Measurements from ENCODE around the gene MCC. TPM values are rescaled to one million over a fixed set of nuclear protein-coding genes. Genes with fewer than 3 reads are reported as not detected.

The MCC gene
- total RNA-seq, 5 donors from 2014 or later (not counting 1 experiment from before 2014, with no cell fraction given), result 2.6 to 8.3 (median 6.3) TPM

DNA sequence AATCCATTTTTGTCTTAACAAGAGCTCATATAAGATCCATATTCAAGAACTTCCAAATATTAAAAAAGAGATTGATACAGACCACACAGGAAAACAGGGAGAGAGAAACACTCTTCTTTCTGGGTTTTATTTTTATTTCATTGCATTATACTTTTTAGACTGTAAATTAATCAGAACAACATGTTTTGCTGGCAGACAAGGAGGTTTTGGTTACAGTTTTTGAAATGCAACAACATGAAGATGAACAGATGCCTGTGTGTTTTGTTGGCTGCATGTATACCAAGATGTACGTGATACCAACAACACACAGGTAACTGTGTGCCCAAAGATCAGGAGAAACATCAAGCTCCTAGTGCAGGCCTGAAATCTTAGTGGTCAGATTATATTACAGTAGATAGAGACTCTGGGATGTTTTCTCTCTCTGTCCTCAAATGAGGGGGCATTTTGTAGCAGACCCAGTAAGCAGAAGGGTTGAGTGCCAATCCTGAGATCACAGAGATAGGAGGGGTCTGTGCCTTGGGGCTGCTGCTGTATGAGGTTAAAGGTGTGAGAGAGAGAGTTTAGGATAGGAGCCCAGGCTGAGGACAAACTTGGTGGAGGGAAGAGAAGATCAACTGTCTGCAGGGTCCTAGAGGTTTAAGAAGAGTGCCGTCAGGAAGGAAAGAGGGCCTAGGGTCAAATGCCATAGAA is 359.5 kb downstream of the MCC start:
- Histone ChIP-seq H3K9me3 (no peaks in the 10 kb centered on the region), H3K4me3 (ENCODE audit: control insufficient read depth in 1 of 2, extremely low read depth in 1 of 2, low read length in 1 of 2) (no peak overlapping the region), H3K27me3 (replicated peaks in 1 of 2; ENCODE audit: control insufficient read depth in 2 of 2, extremely low read depth in 1 of 2, insufficient read depth in 2 of 2, low read length in 1 of 2) (no peaks in the 10 kb centered on the region), H3K36me3 (ENCODE audit: control insufficient read depth in 2 of 2, extremely low read depth in 1 of 2, insufficient read depth in 1 of 2, low read length in 1 of 2) (no peaks in the 10 kb centered on the region), H3K27ac (ENCODE audit: low read length) (no peak overlapping the region), H3K4me1 (ENCODE audit: control insufficient read depth in 1 of 2, extremely low read depth in 1 of 2, insufficient read depth in 2 of 2, low read length in 2 of 2) (no peaks in the 10 kb centered on the region)
- ATAC-seq (replicated peaks in 1 of 4) (no peak), DNase-seq (no peak)
- Mint-ChIP-seq H3K9me3 (peaks cover 4 to 9% (median 5%) of the 10 kb centered on the region in 3 donors), H3K4me3 (no peak overlapping the region), H3K36me3 (peaks cover 14% of the 10 kb centered on the region), H3K4me1 (no peaks in the 10 kb centered on the region), H3K27me3 (no peaks in the 10 kb centered on the region), H3K27ac (no peak overlapping the region)
- 100% methylated on average over 1 of the region's 2 CpGs for WGBS (ENCODE audit: insufficient coverage)
- ChIA-PET CTCF (no interaction called here), POLR2A (no interaction called here)

DNA sequence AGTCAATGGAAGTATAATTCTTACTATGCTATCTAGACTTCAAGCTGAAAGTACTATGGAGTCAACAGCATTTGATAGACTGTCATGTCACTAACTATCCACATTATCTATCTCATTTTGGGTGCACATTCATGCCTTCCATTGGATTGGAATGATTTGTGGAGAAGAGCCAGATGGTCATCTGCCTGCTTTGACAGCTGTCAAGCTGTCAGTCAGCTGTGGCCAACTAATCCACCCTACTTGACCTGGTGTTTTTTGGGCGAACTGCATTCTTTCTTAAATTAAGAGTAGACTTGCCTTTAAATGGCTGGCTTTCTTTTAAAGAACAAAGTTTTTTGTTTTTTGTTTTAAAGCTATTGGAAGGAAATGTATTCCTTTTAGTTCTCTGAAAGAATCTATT is 360.2 kb downstream of the MCC start:
- Mint-ChIP-seq H3K27me3 (no peaks in the 10 kb centered on the region), H3K9me3 (peaks cover 4 to 9% (median 5%) of the 10 kb centered on the region in 3 donors), H3K4me3 (no peak overlapping the region), H3K4me1 (no peaks in the 10 kb centered on the region), H3K36me3 (peaks cover 14% of the 10 kb centered on the region), H3K27ac (no peak overlapping the region)
- ChIA-PET POLR2A (no interaction called here), CTCF (no interaction called here)
- no CpG with 5 or more reads among the region's 1 CpG for WGBS (ENCODE audit: insufficient coverage)
- ATAC-seq (replicated peaks in 1 of 4) (no peak), DNase-seq (no peak)
- no peak overlapping the region for H3K4me3 ChIP-seq (ENCODE audit: control insufficient read depth in 1 of 2, extremely low read depth in 1 of 2, low read length in 1 of 2)
- H3K4me1 ChIP-seq (ENCODE audit: control insufficient read depth in 1 of 2, extremely low read depth in 1 of 2, insufficient read depth in 2 of 2, low read length in 2 of 2), result no peaks in the 10 kb centered on the region
- no peaks in the 10 kb centered on the region for H3K9me3 ChIP-seq
- H3K36me3 ChIP-seq (ENCODE audit: control insufficient read depth in 2 of 2, extremely low read depth in 1 of 2, insufficient read depth in 1 of 2, low read length in 1 of 2), result no peaks in the 10 kb centered on the region
- H3K27ac ChIP-seq (ENCODE audit: low read length), result no peak overlapping the region
- H3K27me3 ChIP-seq (replicated peaks in 1 of 2; ENCODE audit: control insufficient read depth in 2 of 2, extremely low read depth in 1 of 2, insufficient read depth in 2 of 2, low read length in 1 of 2), result no peaks in the 10 kb centered on the region

DNA sequence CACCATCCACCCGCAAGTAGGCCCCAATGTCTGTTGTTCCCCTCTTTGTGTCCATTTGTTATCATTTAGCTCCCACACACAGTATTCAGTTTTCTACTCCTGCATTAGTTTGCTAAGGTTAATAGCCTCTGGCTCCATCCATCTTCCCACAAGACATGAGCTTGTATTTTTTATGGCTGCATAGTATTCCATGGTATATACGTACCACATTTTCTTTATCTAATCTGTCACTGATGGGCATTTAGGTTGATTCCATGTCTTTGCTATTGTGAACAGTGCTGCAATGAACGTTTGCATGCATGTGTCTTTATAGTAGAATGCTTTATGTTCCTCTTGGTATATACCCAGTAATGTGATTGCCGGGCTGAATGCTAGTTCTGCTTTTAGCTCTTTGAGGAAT is 361.2 kb downstream of the MCC start:
- H3K36me3 Mint-ChIP-seq, result peaks cover 14% of the 10 kb centered on the region
- ATAC-seq (replicated peaks in 1 of 4) (no peak), DNase-seq (no peak)
- peaks cover 0 to 2% of the 10 kb centered on the region in 2 donors for H3K27me3 Mint-ChIP-seq
- no peak overlapping the region for H3K27ac Mint-ChIP-seq
- Histone ChIP-seq H3K4me3 (ENCODE audit: control insufficient read depth in 1 of 2, extremely low read depth in 1 of 2, low read length in 1 of 2) (no peak overlapping the region), H3K4me1 (ENCODE audit: control insufficient read depth in 1 of 2, extremely low read depth in 1 of 2, insufficient read depth in 2 of 2, low read length in 2 of 2) (no peaks in the 10 kb centered on the region), H3K27me3 (replicated peaks in 1 of 2; ENCODE audit: control insufficient read depth in 2 of 2, extremely low read depth in 1 of 2, insufficient read depth in 2 of 2, low read length in 1 of 2) (no peaks in the 10 kb centered on the region), H3K36me3 (ENCODE audit: control insufficient read depth in 2 of 2, extremely low read depth in 1 of 2, insufficient read depth in 1 of 2, low read length in 1 of 2) (no peaks in the 10 kb centered on the region), H3K27ac (ENCODE audit: low read length) (no peak overlapping the region), H3K9me3 (no peaks in the 10 kb centered on the region)
- POLR2A ChIA-PET, result no interaction called here
- no CpG with 5 or more reads among the region's 4 CpGs for WGBS (ENCODE audit: insufficient coverage)
- no peaks in the 10 kb centered on the region for H3K4me1 Mint-ChIP-seq
- CTCF ChIA-PET, result no interaction called here
- H3K4me3 Mint-ChIP-seq, result no peak overlapping the region
- peaks cover 4 to 9% (median 5%) of the 10 kb centered on the region in 3 donors for H3K9me3 Mint-ChIP-seq

DNA sequence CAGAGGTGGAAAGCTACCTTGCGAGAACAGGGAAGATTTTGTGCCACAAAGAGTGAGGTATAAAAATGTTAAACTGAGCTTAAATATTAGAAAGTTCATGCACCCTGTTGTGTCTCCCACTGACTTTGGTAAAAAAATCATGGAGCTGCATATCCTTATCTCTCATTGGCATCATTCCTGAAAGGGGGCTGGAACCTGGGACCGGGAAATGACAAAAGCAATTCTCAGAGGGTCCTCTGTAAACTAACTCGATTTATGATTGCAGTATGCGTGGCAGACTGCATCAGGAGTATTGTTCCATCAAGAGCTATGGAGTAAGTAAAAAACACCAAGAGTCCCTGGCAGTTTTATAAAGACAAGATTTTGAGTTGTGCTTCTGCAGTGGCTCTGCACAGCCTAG is 362.9 kb downstream of the MCC start:
- H3K36me3 ChIP-seq (ENCODE audit: control insufficient read depth in 2 of 2, extremely low read depth in 1 of 2, insufficient read depth in 1 of 2, low read length in 1 of 2), result no peaks in the 10 kb centered on the region
- H3K4me1 Mint-ChIP-seq, result no peaks in the 10 kb centered on the region
- H3K36me3 Mint-ChIP-seq, result peaks cover 14% of the 10 kb centered on the region
- WGBS (ENCODE audit: insufficient coverage), result 80% methylated on average over 3 of the region's 4 CpGs
- H3K9me3 Mint-ChIP-seq, result peaks cover 4 to 9% (median 5%) of the 10 kb centered on the region in 3 donors
- ATAC-seq (replicated peaks in 1 of 4), result no peak
- H3K4me1 ChIP-seq (ENCODE audit: control insufficient read depth in 1 of 2, extremely low read depth in 1 of 2, insufficient read depth in 2 of 2, low read length in 2 of 2), result no peaks in the 10 kb centered on the region
- POLR2A ChIA-PET, result no interaction called here
- H3K9me3 ChIP-seq, result no peaks in the 10 kb centered on the region
- no peak overlapping the region for H3K27ac ChIP-seq (ENCODE audit: low read length)
- DNase-seq, result no peak
- peaks cover 0 to 2% of the 10 kb centered on the region in 2 donors for H3K27me3 Mint-ChIP-seq
- no peak overlapping the region for H3K27ac Mint-ChIP-seq
- CTCF ChIA-PET, result no interaction called here
- no peaks in the 10 kb centered on the region for H3K27me3 ChIP-seq (replicated peaks in 1 of 2; ENCODE audit: control insufficient read depth in 2 of 2, extremely low read depth in 1 of 2, insufficient read depth in 2 of 2, low read length in 1 of 2)
- no peak overlapping the region for H3K4me3 ChIP-seq (ENCODE audit: control insufficient read depth in 1 of 2, extremely low read depth in 1 of 2, low read length in 1 of 2)
- no peak overlapping the region for H3K4me3 Mint-ChIP-seq

DNA sequence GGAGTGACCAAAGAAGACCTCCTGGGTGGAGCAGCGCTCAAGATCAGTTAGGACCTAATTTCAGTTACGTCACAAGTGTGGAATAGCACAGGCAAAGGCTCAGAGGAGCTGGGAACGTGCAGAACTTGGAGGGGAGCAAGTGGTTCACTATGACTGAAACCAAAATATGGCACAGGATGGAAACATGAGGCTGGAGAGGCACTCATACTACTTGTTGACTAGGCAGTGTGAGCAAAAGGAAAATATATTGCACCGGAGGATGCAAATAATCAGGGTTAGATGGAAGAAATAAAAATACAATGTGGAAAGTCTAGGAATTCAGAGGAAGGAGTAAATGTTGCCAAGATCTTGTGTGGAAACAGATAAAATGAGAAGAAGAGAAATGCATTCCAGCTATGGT is 363.3 kb downstream of the MCC start:
- Histone ChIP-seq H3K4me1 (ENCODE audit: control insufficient read depth in 1 of 2, extremely low read depth in 1 of 2, insufficient read depth in 2 of 2, low read length in 2 of 2) (no peaks in the 10 kb centered on the region), H3K27ac (ENCODE audit: low read length) (no peak overlapping the region), H3K4me3 (ENCODE audit: control insufficient read depth in 1 of 2, extremely low read depth in 1 of 2, low read length in 1 of 2) (no peak overlapping the region), H3K36me3 (ENCODE audit: control insufficient read depth in 2 of 2, extremely low read depth in 1 of 2, insufficient read depth in 1 of 2, low read length in 1 of 2) (no peaks in the 10 kb centered on the region), H3K9me3 (no peaks in the 10 kb centered on the region), H3K27me3 (replicated peaks in 1 of 2; ENCODE audit: control insufficient read depth in 2 of 2, extremely low read depth in 1 of 2, insufficient read depth in 2 of 2, low read length in 1 of 2) (no peaks in the 10 kb centered on the region)
- Mint-ChIP-seq H3K9me3 (peaks cover 4 to 9% (median 5%) of the 10 kb centered on the region in 3 donors), H3K36me3 (peaks cover 12% of the 10 kb centered on the region), H3K4me3 (no peak overlapping the region), H3K4me1 (no peaks in the 10 kb centered on the region), H3K27ac (no peak overlapping the region), H3K27me3 (peaks cover 0 to 2% of the 10 kb centered on the region in 2 donors)
- ATAC-seq (replicated peaks in 1 of 4) (no peak), DNase-seq (no peak)
- WGBS (ENCODE audit: insufficient coverage), result 79% methylated on average over 4 of the region's 4 CpGs
- POLR2A ChIA-PET, result no interaction called here
- CTCF ChIA-PET, result no interaction called here

DNA sequence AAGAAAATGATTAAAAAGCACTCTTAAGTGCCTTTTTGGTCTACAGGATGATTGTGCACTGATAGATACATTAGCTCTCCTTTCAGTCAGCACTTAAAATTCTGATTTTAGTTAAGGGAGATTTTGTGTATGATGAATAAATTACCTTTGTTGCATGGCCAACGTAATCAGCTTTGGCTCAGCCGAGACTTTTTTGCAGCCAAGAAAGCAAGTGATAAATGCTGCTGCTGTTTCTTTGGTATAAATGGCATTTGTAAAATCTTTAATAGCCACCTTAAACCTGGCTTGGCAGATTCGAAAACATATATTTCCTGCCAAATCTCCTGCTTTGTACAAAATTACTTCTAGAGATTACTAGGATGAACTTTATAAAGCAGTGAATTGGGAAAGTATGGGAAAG is 364.0 kb downstream of the MCC start:
- no peaks in the 10 kb centered on the region for H3K4me1 Mint-ChIP-seq
- H3K27me3 ChIP-seq (replicated peaks in 1 of 2; ENCODE audit: control insufficient read depth in 2 of 2, extremely low read depth in 1 of 2, insufficient read depth in 2 of 2, low read length in 1 of 2), result no peaks in the 10 kb centered on the region
- H3K27ac Mint-ChIP-seq, result no peak overlapping the region
- peaks cover 7% of the 10 kb centered on the region for H3K36me3 Mint-ChIP-seq
- no peak overlapping the region for H3K4me3 Mint-ChIP-seq
- H3K9me3 Mint-ChIP-seq, result peaks cover 4 to 9% (median 5%) of the 10 kb centered on the region in 3 donors
- no CpG with 5 or more reads among the region's 3 CpGs for WGBS (ENCODE audit: insufficient coverage)
- ChIA-PET POLR2A (no interaction called here), CTCF (no interaction called here)
- no peak overlapping the region for H3K27ac ChIP-seq (ENCODE audit: low read length)
- ATAC-seq (replicated peaks in 1 of 4) (no peak), DNase-seq (no peak)
- H3K4me1 ChIP-seq (ENCODE audit: control insufficient read depth in 1 of 2, extremely low read depth in 1 of 2, insufficient read depth in 2 of 2, low read length in 2 of 2), result no peaks in the 10 kb centered on the region
- no peak overlapping the region for H3K4me3 ChIP-seq (ENCODE audit: control insufficient read depth in 1 of 2, extremely low read depth in 1 of 2, low read length in 1 of 2)
- no peaks in the 10 kb centered on the region for H3K36me3 ChIP-seq (ENCODE audit: control insufficient read depth in 2 of 2, extremely low read depth in 1 of 2, insufficient read depth in 1 of 2, low read length in 1 of 2)
- H3K27me3 Mint-ChIP-seq, result peaks cover 0 to 2% of the 10 kb centered on the region in 2 donors
- no peaks in the 10 kb centered on the region for H3K9me3 ChIP-seq

DNA sequence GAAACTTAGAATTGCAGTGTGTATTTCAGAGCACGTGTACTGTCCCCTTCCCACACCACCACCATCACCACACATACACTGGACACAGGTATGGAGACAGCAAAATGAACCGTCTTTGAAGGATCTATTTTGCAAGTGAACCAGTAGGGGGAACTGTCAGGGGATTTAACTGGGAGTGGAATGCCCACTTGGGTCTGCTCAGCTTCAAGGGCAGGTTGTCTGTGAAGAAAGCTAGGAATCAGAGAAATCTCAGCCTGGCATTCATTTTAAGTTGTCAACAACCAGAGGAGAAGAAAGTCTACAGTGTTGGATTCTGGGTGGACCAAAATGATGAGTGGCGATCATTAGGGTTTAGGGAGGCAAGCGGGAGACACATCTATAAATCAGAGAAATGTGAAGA is 364.6 kb downstream of the MCC start:
- Mint-ChIP-seq H3K27ac (no peak overlapping the region), H3K4me3 (no peak overlapping the region), H3K27me3 (peaks cover 0 to 2% of the 10 kb centered on the region in 2 donors), H3K36me3 (peaks cover 7% of the 10 kb centered on the region), H3K4me1 (no peaks in the 10 kb centered on the region), H3K9me3 (peaks cover 4 to 9% (median 5%) of the 10 kb centered on the region in 3 donors)
- ATAC-seq (replicated peaks in 1 of 4) (no peak), DNase-seq (no peak)
- Histone ChIP-seq H3K27ac (ENCODE audit: low read length) (no peak overlapping the region), H3K4me1 (ENCODE audit: control insufficient read depth in 1 of 2, extremely low read depth in 1 of 2, insufficient read depth in 2 of 2, low read length in 2 of 2) (no peaks in the 10 kb centered on the region), H3K36me3 (ENCODE audit: control insufficient read depth in 2 of 2, extremely low read depth in 1 of 2, insufficient read depth in 1 of 2, low read length in 1 of 2) (no peaks in the 10 kb centered on the region), H3K9me3 (no peaks in the 10 kb centered on the region), H3K4me3 (ENCODE audit: control insufficient read depth in 1 of 2, extremely low read depth in 1 of 2, low read length in 1 of 2) (no peak overlapping the region), H3K27me3 (replicated peaks in 1 of 2; ENCODE audit: control insufficient read depth in 2 of 2, extremely low read depth in 1 of 2, insufficient read depth in 2 of 2, low read length in 1 of 2) (no peaks in the 10 kb centered on the region)
- WGBS (ENCODE audit: insufficient coverage), result no CpG with 5 or more reads among the region's 4 CpGs
- POLR2A ChIA-PET, result no interaction called here
- CTCF ChIA-PET, result no interaction called here
